HG03558 (cell line): Measurements from ENCODE around the gene PAEP.
"Not testable (repeated sequence)": the region's sequence is repeated elsewhere in the genome, so short reads cannot be mapped to it uniquely, and the experiment has no call there.

ENCODE experiments used
- ATAC-seq: cut with Tn5 transposase; IDR thresholded peaks from one replicate; pipeline ENCODE4 v1.9.1; 2021; ENCODE audit warnings: moderate number of reproducible peaks; ENCODE audit not compliant: unreplicated experiment; ENCODE audit errors: extremely low read depth

The PAEP gene

GRCh38 chr9:135549478-135550343 is 11.8 kb upstream of the PAEP start:
- ATAC-seq: not testable (repeated sequence)

GRCh38 chr9:135550344-135550918 is 11.1 kb upstream of the PAEP start:
- ATAC-seq: no peak

GRCh38 chr9:135551031-135551430 is 10.5 kb upstream of the PAEP start:
- ATAC-seq: no peak

GRCh38 chr9:135551456-135551855 is 10.1 kb upstream of the PAEP start:
- ATAC-seq: no peak

- ATAC-seq: no peak
Measured at GRCh38 chr9:135552021-135552697, 9.4 kb upstream of the PAEP start.

GRCh38 chr9:135552698-135553171 is 8.8 kb upstream of the PAEP start:
- ATAC-seq: no peak

GRCh38 chr9:135554718-135555117 is 6.8 kb upstream of the PAEP start:
- ATAC-seq: no peak

GRCh38 chr9:135555203-135555602 is 6.4 kb upstream of the PAEP start:
- ATAC-seq: no peak

- ATAC-seq: no peak
Measured at GRCh38 chr9:135555910-135556309, 5.6 kb upstream of the PAEP start.

- ATAC-seq: no peak
Measured at GRCh38 chr9:135559606-135560005, 1.9 kb upstream of the PAEP start.

- no peak for ATAC-seq
Measured at GRCh38 chr9:135562235-135562745, 734 bp downstream of the PAEP start.

GRCh38 chr9:135563039-135563476 is 1.5 kb downstream of the PAEP start:
- ATAC-seq: no peak

GRCh38 chr9:135563858-135564257 is 2.3 kb downstream of the PAEP start:
- no peak for ATAC-seq

GRCh38 chr9:135565141-135565628 is 3.6 kb downstream of the PAEP start:
- no peak for ATAC-seq

GRCh38 chr9:135565636-135566035 is 4.1 kb downstream of the PAEP start:
- ATAC-seq: no peak

- no peak for ATAC-seq
Measured at GRCh38 chr9:135566552-135566951, 5.0 kb downstream of the PAEP start.

GRCh38 chr9:135567311-135567710 is 5.8 kb downstream of the PAEP start:
- no peak for ATAC-seq

- no peak for ATAC-seq
Measured at GRCh38 chr9:135568026-135568425, 6.5 kb downstream of the PAEP start.

- no peak for ATAC-seq
Measured at GRCh38 chr9:135570456-135570855, 8.9 kb downstream of the PAEP start.

GRCh38 chr9:135572233-135572632 is 10.7 kb downstream of the PAEP start:
- ATAC-seq: no peak

- no peak for ATAC-seq
Measured at GRCh38 chr9:135573124-135573523, 11.6 kb downstream of the PAEP start.
